NT2/D1 (cell line): ENCODE data around the gene APBA2.

ENCODE experiments used
- SUZ12 ChIP-seq: IDR thresholded peaks from 2 replicates; pipeline ENCODE4 v1.6.1; 2011; ENCODE audit not compliant: insufficient read length, insufficient read depth; ENCODE audit errors: extremely low read depth
- YY1 ChIP-seq: IDR thresholded peaks from 2 replicates; pipeline ENCODE4 v1.6.1; 2011; ENCODE audit not compliant: insufficient read length, insufficient read depth
- ZNF274 ChIP-seq: IDR thresholded peaks from 2 replicates; pipeline ENCODE4 v1.6.1; 2011; ENCODE audit warnings: mild to moderate bottlenecking, low read depth, low read length

DNA sequence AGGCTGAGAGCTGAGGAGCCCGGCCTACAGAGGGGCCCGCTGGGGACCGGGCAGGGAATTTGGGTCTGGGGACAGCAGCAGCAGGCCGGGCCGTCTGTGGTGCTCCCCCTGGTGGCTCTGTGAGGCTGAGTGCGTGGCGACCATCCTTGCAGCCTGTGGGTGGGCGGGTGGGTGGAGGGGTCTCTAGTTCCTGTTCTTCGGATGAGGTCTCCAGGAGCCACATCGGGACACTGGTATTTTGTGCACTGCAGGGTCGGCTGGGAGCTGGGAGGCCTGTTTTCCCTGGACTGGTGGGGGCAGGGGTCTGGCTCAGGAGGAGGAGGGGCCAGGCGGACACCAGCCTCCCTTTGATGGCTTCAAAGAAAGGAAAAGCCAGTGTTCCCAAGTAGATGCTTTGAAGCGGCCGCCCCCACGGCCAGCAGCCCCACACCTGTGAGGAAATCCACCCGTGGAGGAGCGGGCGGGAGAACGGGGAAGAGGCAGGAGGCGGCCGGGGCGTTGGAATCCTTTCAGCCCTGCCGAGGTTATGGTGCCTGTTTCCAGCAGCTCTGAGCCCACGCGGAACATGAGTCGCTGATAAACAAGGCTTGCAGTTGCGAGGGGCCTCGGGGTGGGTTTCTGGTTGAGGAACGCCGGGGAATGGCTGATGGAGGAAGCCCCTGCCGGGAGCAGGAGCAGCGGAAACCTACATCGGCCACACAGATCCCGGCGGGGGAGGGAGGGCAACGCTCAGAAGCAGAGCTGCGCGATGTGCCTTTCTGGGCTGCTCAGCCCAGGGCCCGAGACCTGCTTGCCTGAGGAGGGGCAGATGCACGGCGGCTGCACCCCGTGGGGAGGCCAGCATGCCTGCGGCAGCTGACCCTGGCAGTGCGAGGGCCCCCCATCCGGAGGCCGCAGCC, 229.6 kb downstream of the APBA2 start:
- TF ChIP-seq ZNF274: no peak
- no peak for TF ChIP-seq YY1
- TF ChIP-seq SUZ12: no peak
